ENCODE results near the gene ZDHHC20. TPM values are rescaled to one million over a fixed set of nuclear protein-coding genes. Genes with fewer than 3 reads are reported as not detected.

Gene ZDHHC20
- total and polyA plus RNA-seq, 2 donors from 2014 or later = 7.2 to 36.1 TPM

DNA sequence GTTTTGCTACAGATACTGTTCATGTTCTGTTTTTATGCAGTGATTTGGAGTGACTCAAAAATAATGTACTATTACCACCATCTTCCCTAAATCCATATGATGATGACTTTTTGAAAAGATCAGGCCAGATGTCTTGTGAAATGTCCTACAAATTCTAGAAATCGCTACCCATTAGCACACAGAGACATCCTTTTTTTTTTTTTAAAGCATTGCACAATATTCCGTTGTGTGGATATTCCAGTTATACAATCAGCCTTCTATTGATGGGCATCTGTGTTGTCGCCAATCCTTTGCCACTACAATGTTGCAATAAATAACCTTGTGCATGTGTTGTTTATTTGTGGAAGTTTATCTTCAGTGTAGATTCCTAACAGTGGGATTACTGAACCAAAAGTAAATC, 24.5 kb downstream of the ZDHHC20 start:
- Histone ChIP-seq H3K4me1 (ENCODE audit: control insufficient read depth in 2 of 3, insufficient read depth in 2 of 3, low read depth in 1 of 3, low read length in 3 of 3) (no peaks in the 10 kb centered on the region), H3K27me3 (ENCODE audit: control insufficient read depth, insufficient read depth, low read length) (no peaks in the 10 kb centered on the region), H3K9ac (ENCODE audit: low read length in 3 of 3) (no peak overlapping the region), H3K9me3 (ENCODE audit: control insufficient read depth in 2 of 3, insufficient read depth in 1 of 3, low read length in 3 of 3) (peaks cover 2 to 5% (median 2%) of the 10 kb centered on the region in 3 donors), H3K4me3 (ENCODE audit: low read length in 3 of 3) (no peak overlapping the region), H3K36me3 (ENCODE audit: control insufficient read depth in 2 of 3, insufficient read depth in 3 of 3, low read length in 3 of 3) (no peaks in the 10 kb centered on the region), H3K27ac (ENCODE audit: low read depth in 2 of 2, low read length in 2 of 2) (no peak overlapping the region)
- no peak for FAIRE-seq
- TF ChIP-seq, protein P1, sequence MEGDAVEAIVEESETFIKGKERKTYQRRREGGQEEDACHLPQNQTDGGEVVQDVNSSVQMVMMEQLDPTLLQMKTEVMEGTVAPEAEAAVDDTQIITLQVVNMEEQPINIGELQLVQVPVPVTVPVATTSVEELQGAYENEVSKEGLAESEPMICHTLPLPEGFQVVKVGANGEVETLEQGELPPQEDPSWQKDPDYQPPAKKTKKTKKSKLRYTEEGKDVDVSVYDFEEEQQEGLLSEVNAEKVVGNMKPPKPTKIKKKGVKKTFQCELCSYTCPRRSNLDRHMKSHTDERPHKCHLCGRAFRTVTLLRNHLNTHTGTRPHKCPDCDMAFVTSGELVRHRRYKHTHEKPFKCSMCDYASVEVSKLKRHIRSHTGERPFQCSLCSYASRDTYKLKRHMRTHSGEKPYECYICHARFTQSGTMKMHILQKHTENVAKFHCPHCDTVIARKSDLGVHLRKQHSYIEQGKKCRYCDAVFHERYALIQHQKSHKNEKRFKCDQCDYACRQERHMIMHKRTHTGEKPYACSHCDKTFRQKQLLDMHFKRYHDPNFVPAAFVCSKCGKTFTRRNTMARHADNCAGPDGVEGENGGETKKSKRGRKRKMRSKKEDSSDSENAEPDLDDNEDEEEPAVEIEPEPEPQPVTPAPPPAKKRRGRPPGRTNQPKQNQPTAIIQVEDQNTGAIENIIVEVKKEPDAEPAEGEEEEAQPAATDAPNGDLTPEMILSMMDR (IDR thresholded peaks at IDR 0.05; ENCODE audit: borderline replicate concordance, extremely low read depth, insufficient read depth) = no peak
- DNase-seq = no peak
- intact Hi-C loops (cut with DNase I) = no loop called here

DNA sequence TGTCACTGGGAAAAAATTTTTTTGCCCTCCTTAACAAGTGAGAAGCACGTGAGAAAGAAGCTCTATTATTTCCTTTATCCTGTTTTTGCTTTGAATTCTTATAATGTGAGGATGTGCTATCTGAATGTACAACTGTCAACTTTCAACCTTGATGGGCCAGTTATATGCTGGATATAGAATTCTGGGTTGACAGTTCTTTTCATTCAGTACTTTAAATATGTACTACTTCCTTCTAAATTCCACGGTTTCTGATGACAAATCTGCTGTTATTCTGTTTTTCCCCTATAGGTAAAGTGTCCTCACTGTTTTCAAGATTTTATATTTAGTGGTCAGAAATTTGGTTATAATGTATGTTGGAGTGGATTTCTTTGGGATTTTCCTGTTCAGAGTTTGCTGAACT, 29.9 kb downstream of the ZDHHC20 start:
- no peaks in the 10 kb centered on the region for H3K27me3 ChIP-seq (ENCODE audit: control insufficient read depth, insufficient read depth, low read length)
- no peaks in the 10 kb centered on the region for H3K36me3 ChIP-seq (ENCODE audit: control insufficient read depth in 2 of 3, insufficient read depth in 3 of 3, low read length in 3 of 3)
- FAIRE-seq = no peak
- no peak overlapping the region for H3K27ac ChIP-seq (ENCODE audit: low read depth in 2 of 2, low read length in 2 of 2)
- H3K4me1 ChIP-seq (ENCODE audit: control insufficient read depth in 2 of 3, insufficient read depth in 2 of 3, low read depth in 1 of 3, low read length in 3 of 3) = no peaks in the 10 kb centered on the region
- TF ChIP-seq, protein P1 (IDR thresholded peaks at IDR 0.05; ENCODE audit: borderline replicate concordance, extremely low read depth, insufficient read depth) = no peak
- H3K9me3 ChIP-seq (ENCODE audit: control insufficient read depth in 2 of 3, insufficient read depth in 1 of 3, low read length in 3 of 3) = peaks cover 0 to 6% (median 2%) of the 10 kb centered on the region in 3 donors
- intact Hi-C loops (cut with DNase I) = no loop called here
- H3K4me3 ChIP-seq (ENCODE audit: low read length in 3 of 3) = no peak overlapping the region
- DNase-seq = no peak
- H3K9ac ChIP-seq (ENCODE audit: low read length in 3 of 3) = no peak overlapping the region

DNA sequence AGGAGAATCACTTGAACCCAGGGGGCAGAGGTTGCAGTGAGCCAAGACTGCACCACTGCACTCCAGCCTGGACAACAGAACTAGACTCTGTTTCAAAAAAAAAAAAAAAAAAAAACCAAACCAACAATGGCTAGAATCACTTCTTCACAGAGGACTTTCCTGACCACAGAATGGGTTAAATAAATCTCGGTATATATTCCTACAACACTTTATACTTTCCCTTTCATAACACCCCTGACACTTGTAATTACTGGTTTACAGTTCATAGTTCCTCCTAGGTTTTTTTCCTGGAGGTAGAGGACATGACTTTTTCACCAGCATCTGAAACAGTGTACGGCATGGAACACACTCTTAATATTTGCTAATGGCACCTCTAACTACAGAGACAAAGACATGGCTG, 31.4 kb downstream of the ZDHHC20 start:
- FAIRE-seq = no peak
- no peaks in the 10 kb centered on the region for H3K36me3 ChIP-seq (ENCODE audit: control insufficient read depth in 2 of 3, insufficient read depth in 3 of 3, low read length in 3 of 3)
- no peak for DNase-seq
- TF ChIP-seq, protein P1 (IDR thresholded peaks at IDR 0.05; ENCODE audit: borderline replicate concordance, extremely low read depth, insufficient read depth) = no peak
- H3K4me3 ChIP-seq (ENCODE audit: low read length in 3 of 3) = no peak overlapping the region
- no peaks in the 10 kb centered on the region for H3K27me3 ChIP-seq (ENCODE audit: control insufficient read depth, insufficient read depth, low read length)
- no peak overlapping the region for H3K27ac ChIP-seq (ENCODE audit: low read depth in 2 of 2, low read length in 2 of 2)
- H3K9me3 ChIP-seq (ENCODE audit: control insufficient read depth in 2 of 3, insufficient read depth in 1 of 3, low read length in 3 of 3) = peaks cover 0 to 6% (median 2%) of the 10 kb centered on the region in 3 donors
- no peak overlapping the region for H3K9ac ChIP-seq (ENCODE audit: low read length in 3 of 3)
- intact Hi-C loops (cut with DNase I) = no loop called here
- H3K4me1 ChIP-seq (ENCODE audit: control insufficient read depth in 2 of 3, insufficient read depth in 2 of 3, low read depth in 1 of 3, low read length in 3 of 3) = no peaks in the 10 kb centered on the region

DNA sequence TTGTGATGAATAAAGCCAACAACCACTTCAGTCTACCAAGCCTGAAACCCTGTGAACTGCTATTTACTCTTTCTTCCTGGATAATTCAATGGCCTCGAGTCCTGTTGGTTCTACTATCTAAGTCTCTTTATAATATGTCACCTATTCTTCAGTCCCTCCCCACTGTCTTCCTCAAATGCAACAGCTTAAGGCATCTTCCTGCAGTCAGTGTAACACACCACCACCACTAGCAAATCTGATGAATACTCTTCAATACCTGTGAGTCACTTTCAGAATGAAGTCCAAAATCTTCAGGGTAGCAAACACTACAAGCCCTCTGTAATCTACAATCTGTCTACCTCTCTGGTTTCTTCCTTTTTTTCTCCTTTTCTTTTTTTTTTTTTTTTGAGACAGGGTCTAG, 32.9 kb downstream of the ZDHHC20 start:
- Histone ChIP-seq H3K36me3 (ENCODE audit: control insufficient read depth in 2 of 3, insufficient read depth in 3 of 3, low read length in 3 of 3) (no peaks in the 10 kb centered on the region), H3K27me3 (ENCODE audit: control insufficient read depth, insufficient read depth, low read length) (no peaks in the 10 kb centered on the region), H3K9me3 (ENCODE audit: control insufficient read depth in 2 of 3, insufficient read depth in 1 of 3, low read length in 3 of 3) (peaks cover 0 to 6% (median 2%) of the 10 kb centered on the region in 3 donors), H3K4me1 (ENCODE audit: control insufficient read depth in 2 of 3, insufficient read depth in 2 of 3, low read depth in 1 of 3, low read length in 3 of 3) (no peaks in the 10 kb centered on the region), H3K4me3 (ENCODE audit: low read length in 3 of 3) (no peak overlapping the region), H3K9ac (ENCODE audit: low read length in 3 of 3) (no peak overlapping the region), H3K27ac (ENCODE audit: low read depth in 2 of 2, low read length in 2 of 2) (no peak overlapping the region)
- intact Hi-C loops (cut with DNase I) = no loop called here
- FAIRE-seq (no peak), DNase-seq (no peak)
- TF ChIP-seq, protein P1 (IDR thresholded peaks at IDR 0.05; ENCODE audit: borderline replicate concordance, extremely low read depth, insufficient read depth) = no peak
